ENCODE results near the gene POU2F2.

POU2F2 gene

GRCh38 chr19:42111384-42111783 is 20.9 kb downstream of the POU2F2 start:
- no peak for ATAC-seq
- TF ChIP-seq POU6F1 (CRISPR knock-in tag; IDR thresholded peaks at IDR 0.05; ENCODE audit: borderline replicate concordance, low read depth) (no peak), PPARA (CRISPR knock-in tag; IDR thresholded peaks at IDR 0.05; ENCODE audit: borderline replicate concordance) (no peak), OSR1 (CRISPR knock-in tag; IDR thresholded peaks at IDR 0.05) (no peak), ISL1 (CRISPR knock-in tag; IDR thresholded peaks at IDR 0.05) (no peak), ZNF70 (CRISPR knock-in tag; IDR thresholded peaks at IDR 0.05) (no peak), CSDC2 (CRISPR knock-in tag; IDR thresholded peaks at IDR 0.05) (no peak), TOX (CRISPR knock-in tag; IDR thresholded peaks at IDR 0.05; ENCODE audit: borderline replicate concordance) (no peak), ZFP30 (CRISPR knock-in tag; IDR thresholded peaks at IDR 0.05) (no peak), CSRNP3 (CRISPR knock-in tag; IDR thresholded peaks at IDR 0.05) (no peak), SNAI2 (CRISPR knock-in tag; IDR thresholded peaks at IDR 0.05) (no peak), ESRRG (CRISPR knock-in tag; IDR thresholded peaks at IDR 0.05) (no peak), ZNF565 (CRISPR knock-in tag; conservative IDR thresholded peaks at IDR 0.05; ENCODE audit: low read depth) (no peak), PATZ1 (CRISPR knock-in tag; IDR thresholded peaks at IDR 0.05; ENCODE audit: borderline replicate concordance) (no peak), RARB (CRISPR knock-in tag; IDR thresholded peaks at IDR 0.05) (no peak), ZNF8 (CRISPR knock-in tag; IDR thresholded peaks at IDR 0.05) (no peak), CREB5 (CRISPR knock-in tag; IDR thresholded peaks at IDR 0.05; ENCODE audit: low read depth) (no peak), ZFP3 (CRISPR knock-in tag; IDR thresholded peaks at IDR 0.05) (no peak), GLIS3 (CRISPR knock-in tag; IDR thresholded peaks at IDR 0.05) (no peak), ZC3H10 (CRISPR knock-in tag; IDR thresholded peaks at IDR 0.05) (no peak), BACH2 (CRISPR knock-in tag; IDR thresholded peaks at IDR 0.05; ENCODE audit: borderline replicate concordance) (no peak)

GRCh38 chr19:42110658-42111057 is 21.6 kb downstream of the POU2F2 start:
- no peak for ATAC-seq
- TF ChIP-seq ZFP30 (CRISPR knock-in tag; IDR thresholded peaks at IDR 0.05): no peak
- no peak for TF ChIP-seq OSR1 (CRISPR knock-in tag; IDR thresholded peaks at IDR 0.05)
- no peak for TF ChIP-seq CREB5 (CRISPR knock-in tag; IDR thresholded peaks at IDR 0.05; ENCODE audit: low read depth)

- ATAC-seq: no peak
- TF ChIP-seq TSHZ2 (CRISPR knock-in tag; IDR thresholded peaks at IDR 0.05): no peak
- TF ChIP-seq BACH2 (CRISPR knock-in tag; IDR thresholded peaks at IDR 0.05; ENCODE audit: borderline replicate concordance): no peak
- no peak for TF ChIP-seq OSR1 (CRISPR knock-in tag; IDR thresholded peaks at IDR 0.05)
- TF ChIP-seq TCF4 (CRISPR knock-in tag; IDR thresholded peaks at IDR 0.05; ENCODE audit: borderline replicate concordance): no peak
- TF ChIP-seq ARNTL (CRISPR knock-in tag; IDR thresholded peaks at IDR 0.05; ENCODE audit: borderline replicate concordance, low read depth): no peak
- no peak for TF ChIP-seq CSRNP3 (CRISPR knock-in tag; IDR thresholded peaks at IDR 0.05)
- TF ChIP-seq ZFP3 (CRISPR knock-in tag; IDR thresholded peaks at IDR 0.05): no peak
- TF ChIP-seq ISL1 (CRISPR knock-in tag; IDR thresholded peaks at IDR 0.05): no peak
- no peak for TF ChIP-seq CREB5 (CRISPR knock-in tag; IDR thresholded peaks at IDR 0.05; ENCODE audit: low read depth)
- no peak for TF ChIP-seq ESRRG (CRISPR knock-in tag; IDR thresholded peaks at IDR 0.05)
- TF ChIP-seq TOX (CRISPR knock-in tag; IDR thresholded peaks at IDR 0.05; ENCODE audit: borderline replicate concordance): no peak
- no peak for TF ChIP-seq RARB (CRISPR knock-in tag; IDR thresholded peaks at IDR 0.05)
- TF ChIP-seq CSDC2 (CRISPR knock-in tag; IDR thresholded peaks at IDR 0.05): no peak
- no peak for TF ChIP-seq GLIS3 (CRISPR knock-in tag; IDR thresholded peaks at IDR 0.05)
- no peak for TF ChIP-seq ZNF8 (CRISPR knock-in tag; IDR thresholded peaks at IDR 0.05)
- no peak for TF ChIP-seq ZNF70 (CRISPR knock-in tag; IDR thresholded peaks at IDR 0.05)
- TF ChIP-seq SNAI2 (CRISPR knock-in tag; IDR thresholded peaks at IDR 0.05): no peak
- no peak for TF ChIP-seq ZFP30 (CRISPR knock-in tag; IDR thresholded peaks at IDR 0.05)
- no peak for TF ChIP-seq ZC3H10 (CRISPR knock-in tag; IDR thresholded peaks at IDR 0.05)
These were observed 22.4 kb downstream of the POU2F2 start for GRCh38 chr19:42109896-42110295.
